ENCODE data around the gene PPP1R12B. TPM values are rescaled to one million over a fixed set of nuclear protein-coding genes. Genes with fewer than 3 reads are reported as not detected.
"Not testable (repeated sequence)": the region's sequence is repeated elsewhere in the genome, so short reads cannot be mapped to it uniquely, and the experiment has no call there.

Gene PPP1R12B
- polyA plus RNA-seq, 1 donor (not counting 4 experiments of a cell fraction or from before 2014, with no cell fraction given) = 6.9 TPM

DNA sequence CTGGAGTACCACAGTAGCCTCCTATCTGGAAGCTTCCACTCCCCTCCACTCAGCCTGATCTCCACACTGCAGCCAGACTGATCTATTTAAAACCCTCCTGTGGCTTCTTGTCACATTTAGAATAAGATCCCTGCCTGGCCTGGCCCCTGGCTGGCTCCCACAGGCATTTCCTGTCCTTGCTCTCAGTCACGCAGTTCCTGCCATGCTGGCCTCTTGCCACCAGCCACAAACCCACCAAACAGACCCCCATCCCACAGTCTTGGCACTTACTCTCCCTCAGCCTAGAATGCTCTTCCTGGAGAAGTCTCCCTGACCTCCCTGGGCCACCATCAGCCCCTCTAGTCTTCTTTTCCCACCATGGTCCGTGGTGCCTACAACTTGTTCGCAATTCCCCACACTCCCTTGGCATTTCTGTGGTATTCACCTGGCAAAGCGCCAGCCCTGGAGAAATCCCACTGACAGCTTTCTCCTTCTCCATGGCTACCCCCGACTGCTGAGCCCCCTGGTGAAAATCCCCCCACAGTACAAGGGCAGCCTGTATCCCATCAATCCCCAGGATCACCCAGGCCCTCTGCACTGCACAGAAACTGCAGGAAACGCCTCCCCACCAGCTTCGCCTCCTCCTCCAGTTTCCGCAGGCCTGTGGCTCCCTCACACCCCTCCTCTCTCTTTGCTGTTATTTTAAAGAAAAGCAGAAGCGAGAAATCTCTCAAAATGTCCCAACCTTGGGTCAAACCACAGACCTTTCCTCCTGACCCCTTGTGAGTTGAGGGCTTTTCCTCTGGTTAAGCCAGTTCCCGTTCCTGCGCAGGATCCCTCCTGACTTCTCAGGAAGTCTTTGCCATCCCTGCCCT, 267.2 kb downstream of the PPP1R12B start:
- Histone ChIP-seq H3K36me3 (ENCODE audit: control insufficient read depth in 2 of 2, extremely low read depth in 1 of 2, insufficient read depth in 2 of 2, low read length in 2 of 2) (no peaks in the 10 kb centered on the region), H3K9ac (ENCODE audit: control insufficient read depth, extremely low read depth, insufficient read depth, low read length) (no peak overlapping the region), H4K20me1 (ENCODE audit: control insufficient read depth, extremely low read depth, insufficient read depth, low read length) (no peaks in the 10 kb centered on the region), H2AFZ (ENCODE audit: control insufficient read depth, low read length) (no peak overlapping the region), H3K4me1 (ENCODE audit: control insufficient read depth, extremely low read depth, insufficient read depth, low read length) (peaks cover 13% of the 10 kb centered on the region), H3K4me2 (ENCODE audit: control insufficient read depth, extremely low read depth, insufficient read depth, low read depth, low read length) (no peak overlapping the region), H3K9me1 (ENCODE audit: control insufficient read depth, extremely low read depth, insufficient read depth, low read length) (no peaks in the 10 kb centered on the region), H3K79me2 (ENCODE audit: control insufficient read depth, insufficient read depth, low read length) (no peaks in the 10 kb centered on the region), H3K27ac (ENCODE audit: control insufficient read depth, insufficient read depth, low read length) (no peak overlapping the region), H3K9me3 (ENCODE audit: control insufficient read depth, low read depth, low read length) (no peaks in the 10 kb centered on the region), H3K4me3 (ENCODE audit: control insufficient read depth in 2 of 3, extremely low read depth in 1 of 3, insufficient read depth in 2 of 3, low read depth in 1 of 3, low read length in 3 of 3) (no peak overlapping the region), H3K27me3 (ENCODE audit: control insufficient read depth, extremely low read depth, insufficient read depth, low read length) (peaks cover 2% of the 10 kb centered on the region)
- DNase-seq (ENCODE audit: low read depth, low spot score) = no peak
- FAIRE-seq = no peak
- dilution Hi-C loops (cut with MboI; ENCODE audit: extremely low pct_ligation_motif_present, low sequenced_read_pairs) = no loop called here
- TF ChIP-seq EZH2 (IDR thresholded peaks at IDR 0.05; ENCODE audit: low read length) = no peak
- TF ChIP-seq, protein P1, sequence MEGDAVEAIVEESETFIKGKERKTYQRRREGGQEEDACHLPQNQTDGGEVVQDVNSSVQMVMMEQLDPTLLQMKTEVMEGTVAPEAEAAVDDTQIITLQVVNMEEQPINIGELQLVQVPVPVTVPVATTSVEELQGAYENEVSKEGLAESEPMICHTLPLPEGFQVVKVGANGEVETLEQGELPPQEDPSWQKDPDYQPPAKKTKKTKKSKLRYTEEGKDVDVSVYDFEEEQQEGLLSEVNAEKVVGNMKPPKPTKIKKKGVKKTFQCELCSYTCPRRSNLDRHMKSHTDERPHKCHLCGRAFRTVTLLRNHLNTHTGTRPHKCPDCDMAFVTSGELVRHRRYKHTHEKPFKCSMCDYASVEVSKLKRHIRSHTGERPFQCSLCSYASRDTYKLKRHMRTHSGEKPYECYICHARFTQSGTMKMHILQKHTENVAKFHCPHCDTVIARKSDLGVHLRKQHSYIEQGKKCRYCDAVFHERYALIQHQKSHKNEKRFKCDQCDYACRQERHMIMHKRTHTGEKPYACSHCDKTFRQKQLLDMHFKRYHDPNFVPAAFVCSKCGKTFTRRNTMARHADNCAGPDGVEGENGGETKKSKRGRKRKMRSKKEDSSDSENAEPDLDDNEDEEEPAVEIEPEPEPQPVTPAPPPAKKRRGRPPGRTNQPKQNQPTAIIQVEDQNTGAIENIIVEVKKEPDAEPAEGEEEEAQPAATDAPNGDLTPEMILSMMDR (optimal IDR thresholded peaks at IDR 0.05 in 1 of 3, IDR thresholded peaks at IDR 0.05 in 1 of 3, conservative IDR thresholded peaks at IDR 0.05 in 1 of 3; ENCODE audit: extremely low read depth in 1 of 3, insufficient read depth in 2 of 3, low read length in 3 of 3) = no peak

DNA sequence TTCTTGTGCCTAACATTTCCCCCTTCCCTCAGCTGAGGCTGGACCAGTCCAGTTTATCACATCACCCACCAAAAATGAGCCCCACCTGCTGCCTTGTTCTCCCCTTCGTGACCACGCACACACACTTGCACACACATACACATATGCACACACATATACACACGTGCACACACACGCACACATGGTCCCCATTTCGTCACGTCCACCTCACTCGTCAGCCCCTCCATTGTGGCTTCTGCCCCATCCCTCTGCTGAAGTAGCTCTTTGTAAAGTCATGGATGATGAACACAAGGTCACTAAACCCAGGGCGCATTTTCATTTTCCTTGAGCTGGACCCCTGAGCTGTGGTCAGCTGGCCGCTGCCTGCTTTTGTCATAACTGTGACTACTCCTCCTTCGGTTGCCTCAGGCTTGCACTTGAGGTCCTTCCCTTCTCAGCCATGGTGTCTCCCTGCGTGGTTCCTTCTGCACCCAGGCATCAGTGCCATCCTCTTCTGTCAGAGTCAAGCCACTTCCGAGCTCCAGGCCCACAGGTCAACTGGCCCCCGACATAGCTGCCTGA, 267.9 kb downstream of the PPP1R12B start:
- TF ChIP-seq, protein P1 (optimal IDR thresholded peaks at IDR 0.05 in 1 of 3, IDR thresholded peaks at IDR 0.05 in 1 of 3, conservative IDR thresholded peaks at IDR 0.05 in 1 of 3; ENCODE audit: extremely low read depth in 1 of 3, insufficient read depth in 2 of 3, low read length in 3 of 3) = no peak
- TF ChIP-seq EZH2 (IDR thresholded peaks at IDR 0.05; ENCODE audit: low read length) = no peak

DNA sequence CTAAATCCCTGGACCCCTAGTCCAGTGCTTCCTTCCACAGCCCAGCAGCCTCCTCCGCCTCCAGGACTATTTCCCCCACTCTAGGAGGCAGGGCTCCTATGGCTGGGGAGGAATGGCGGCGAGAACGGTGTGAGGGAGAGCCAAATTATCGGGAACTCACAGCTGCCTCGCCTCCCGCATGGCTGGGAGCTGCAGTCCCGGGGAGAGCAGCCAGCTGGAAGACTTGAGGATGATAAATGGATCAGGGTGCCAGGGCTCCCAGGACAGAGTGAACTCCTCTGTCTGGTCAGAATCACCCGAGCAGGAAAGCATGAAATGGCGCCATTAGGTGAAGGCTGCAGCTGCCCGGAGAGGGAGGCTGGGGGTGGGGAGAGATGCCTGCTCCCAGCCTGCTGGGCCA, 270.5 kb downstream of the PPP1R12B start:
- H3K4me2 ChIP-seq (ENCODE audit: control insufficient read depth, extremely low read depth, insufficient read depth, low read depth, low read length); H3K36me3 ChIP-seq (ENCODE audit: control insufficient read depth in 2 of 2, extremely low read depth in 1 of 2, insufficient read depth in 2 of 2, low read length in 2 of 2); H3K9me1 ChIP-seq (ENCODE audit: control insufficient read depth, extremely low read depth, insufficient read depth, low read length); H4K20me1 ChIP-seq (ENCODE audit: control insufficient read depth, extremely low read depth, insufficient read depth, low read length); H3K4me3 ChIP-seq (ENCODE audit: control insufficient read depth in 2 of 3, extremely low read depth in 1 of 3, insufficient read depth in 2 of 3, low read depth in 1 of 3, low read length in 3 of 3); H2AFZ ChIP-seq (ENCODE audit: control insufficient read depth, low read length); DNase-seq (ENCODE audit: low read depth, low spot score); dilution Hi-C loops (cut with MboI; ENCODE audit: extremely low pct_ligation_motif_present, low sequenced_read_pairs); H3K79me2 ChIP-seq (ENCODE audit: control insufficient read depth, insufficient read depth, low read length); H3K9ac ChIP-seq (ENCODE audit: control insufficient read depth, extremely low read depth, insufficient read depth, low read length); H3K9me3 ChIP-seq (ENCODE audit: control insufficient read depth, low read depth, low read length); H3K27me3 ChIP-seq (ENCODE audit: control insufficient read depth, extremely low read depth, insufficient read depth, low read length); FAIRE-seq; H3K27ac ChIP-seq (ENCODE audit: control insufficient read depth, insufficient read depth, low read length): not testable (repeated sequence)
- peaks cover 13% of the 10 kb centered on the region for H3K4me1 ChIP-seq (ENCODE audit: control insufficient read depth, extremely low read depth, insufficient read depth, low read length)

More for the DNA sequence above, 267.9 kb downstream of the PPP1R12B start:
- Histone ChIP-seq H3K4me1 (ENCODE audit: control insufficient read depth, extremely low read depth, insufficient read depth, low read length) (peaks cover 13% of the 10 kb centered on the region), H3K9ac (ENCODE audit: control insufficient read depth, extremely low read depth, insufficient read depth, low read length) (no peak overlapping the region), H3K4me3 (ENCODE audit: control insufficient read depth in 2 of 3, extremely low read depth in 1 of 3, insufficient read depth in 2 of 3, low read depth in 1 of 3, low read length in 3 of 3) (no peak overlapping the region), H3K36me3 (ENCODE audit: control insufficient read depth in 2 of 2, extremely low read depth in 1 of 2, insufficient read depth in 2 of 2, low read length in 2 of 2) (no peaks in the 10 kb centered on the region), H3K4me2 (ENCODE audit: control insufficient read depth, extremely low read depth, insufficient read depth, low read depth, low read length) (no peak overlapping the region), H3K27me3 (ENCODE audit: control insufficient read depth, extremely low read depth, insufficient read depth, low read length) (peaks cover 2% of the 10 kb centered on the region), H3K9me3 (ENCODE audit: control insufficient read depth, low read depth, low read length) (no peaks in the 10 kb centered on the region), H3K79me2 (ENCODE audit: control insufficient read depth, insufficient read depth, low read length) (no peaks in the 10 kb centered on the region), H3K9me1 (ENCODE audit: control insufficient read depth, extremely low read depth, insufficient read depth, low read length) (no peaks in the 10 kb centered on the region), H4K20me1 (ENCODE audit: control insufficient read depth, extremely low read depth, insufficient read depth, low read length) (no peaks in the 10 kb centered on the region), H3K27ac (ENCODE audit: control insufficient read depth, insufficient read depth, low read length) (no peak overlapping the region), H2AFZ (ENCODE audit: control insufficient read depth, low read length) (no peak overlapping the region)
- dilution Hi-C loops (cut with MboI; ENCODE audit: extremely low pct_ligation_motif_present, low sequenced_read_pairs) = no loop called here
- DNase-seq (ENCODE audit: low read depth, low spot score) (no peak), FAIRE-seq (no peak)

All from keratinocyte (primary cell).